KOPT-K1 (cell line): ENCODE data around the gene TMEM233.
A peak's percentile ranks its signal among the peaks of the same experiment; 100 is the strongest.

Experiments used
- H3K27ac ChIP-seq: fragments of 200-600 bp; sonication (generic); 2 replicates; pipeline ENCODE4 v1.5.1; 2016; ENCODE audit warnings: antibody characterized with exemption, mild to moderate bottlenecking, low read depth, low read length; ENCODE audit not compliant: poor library complexity, severe bottlenecking
- H3K36me3 ChIP-seq: fragments of 200-600 bp; sonication (generic); 2 replicates; pipeline ENCODE4 v1.5.1; 2017; ENCODE audit warnings: antibody characterized with exemption, mild to moderate bottlenecking, low read length, moderate library complexity; ENCODE audit not compliant: insufficient read depth
- H3K9me3 ChIP-seq: fragments of 200-600 bp; sonication (generic); 2 replicates; pipeline ENCODE4 v1.5.1; 2017; ENCODE audit warnings: antibody characterized with exemption, low read length, mild to moderate bottlenecking; ENCODE audit not compliant: insufficient read depth, poor library complexity, severe bottlenecking

The TMEM233 gene

DNA sequence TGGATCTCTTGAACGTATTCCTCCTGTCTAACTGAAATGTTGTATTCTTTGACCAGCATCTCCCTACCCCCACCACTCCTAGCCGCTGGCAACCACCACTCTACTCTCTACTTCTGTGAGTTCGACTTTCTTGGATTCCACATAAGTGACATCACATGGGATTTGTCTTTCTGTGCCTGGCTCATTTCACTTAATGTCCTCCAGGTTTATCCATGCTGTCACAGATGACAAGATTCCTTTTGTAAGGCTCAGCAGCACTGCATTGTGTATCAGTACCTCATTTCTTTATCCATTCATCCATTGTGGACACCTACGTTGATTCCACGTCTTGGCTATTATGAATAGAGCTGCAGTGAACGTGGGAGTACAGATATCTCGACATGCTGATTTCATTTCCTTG lies 84.9 kb downstream of the TMEM233 start:
- Histone ChIP-seq H3K9me3 (no peaks in the 10 kb centered on the region), H3K27ac (no peak overlapping the region), H3K36me3 (peaks cover 100% of the 10 kb centered on the region)

- Histone ChIP-seq H3K36me3 (peaks cover 100% of the 10 kb centered on the region), H3K9me3 (no peaks in the 10 kb centered on the region), H3K27ac (no peak overlapping the region)
These were observed 85.5 kb downstream of the TMEM233 start for GRCh38 chr12:119679081-119679480.

- H3K36me3 ChIP-seq = peaks cover 100% of the 10 kb centered on the region
- no peaks in the 10 kb centered on the region for H3K9me3 ChIP-seq
- no peak overlapping the region for H3K27ac ChIP-seq
These were observed 85.9 kb downstream of the TMEM233 start for GRCh38 chr12:119679490-119679889.

DNA sequence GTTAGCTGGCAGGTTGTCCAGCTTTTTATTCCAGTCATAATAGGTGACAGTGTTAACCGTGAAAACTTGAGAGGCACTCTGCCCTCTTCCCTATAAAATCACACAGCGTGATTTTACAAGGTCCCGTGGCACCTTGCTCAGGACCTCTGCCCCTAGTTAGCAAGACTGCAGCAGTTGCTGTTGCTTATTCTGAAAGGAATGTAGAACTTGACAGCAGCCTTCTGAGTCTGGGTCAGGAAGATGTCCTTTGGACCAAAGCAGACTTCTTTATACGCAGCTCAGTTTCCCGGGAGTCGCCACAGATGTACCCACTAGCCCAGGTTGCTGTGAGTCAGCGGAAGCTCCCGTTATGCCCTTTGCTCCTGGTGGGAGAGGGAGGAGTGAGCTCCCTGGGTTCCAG lies 87.5 kb downstream of the TMEM233 start:
- H3K27ac ChIP-seq = no peak overlapping the region
- H3K36me3 ChIP-seq = peaks cover 100% of the 10 kb centered on the region
- no peaks in the 10 kb centered on the region for H3K9me3 ChIP-seq

DNA sequence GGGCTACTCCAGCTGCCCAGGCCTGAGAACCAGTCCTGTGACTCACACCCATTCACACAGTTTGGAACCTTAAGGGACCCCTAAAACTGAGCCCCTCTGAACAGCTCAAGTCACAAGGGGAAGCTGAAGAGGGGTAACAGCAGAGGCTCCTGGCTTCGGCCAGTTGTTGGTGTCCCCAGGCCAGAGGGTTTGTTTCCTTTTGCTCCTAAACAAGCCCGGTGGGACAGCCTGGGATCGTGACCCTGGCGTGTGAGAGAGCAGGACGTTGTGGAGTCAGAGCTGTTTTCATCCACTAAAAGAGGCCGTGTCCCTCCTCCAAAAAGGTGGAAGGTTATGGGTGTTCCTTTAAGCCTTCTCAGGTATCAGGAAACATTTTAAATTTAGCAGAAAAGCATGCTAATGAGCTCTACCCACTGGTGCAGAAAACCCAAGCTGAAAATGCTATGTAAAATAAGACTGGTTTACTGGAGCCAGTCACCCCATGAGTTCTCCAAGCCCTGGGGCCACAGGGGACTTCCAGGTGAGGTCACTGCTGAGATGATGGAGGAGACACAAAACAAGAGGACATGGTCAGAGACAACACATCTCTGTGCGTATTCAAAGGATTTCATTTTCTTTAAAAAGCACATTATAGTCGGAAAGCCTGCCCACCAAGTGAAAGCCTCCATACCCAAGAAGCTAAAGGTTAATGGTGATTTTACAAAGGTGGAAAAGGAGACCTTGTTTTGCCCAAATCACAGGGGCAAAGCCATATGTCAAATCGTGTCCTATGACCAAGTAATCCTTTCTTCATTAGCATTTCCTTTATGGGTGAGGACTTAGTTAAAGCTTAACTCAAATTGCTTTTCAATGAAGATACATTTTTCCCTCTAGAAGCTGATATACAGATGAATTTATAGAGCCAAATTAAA lies 88.4 kb downstream of the TMEM233 start:
- H3K27ac ChIP-seq = peak overlapping the region; percentile 3
- no peaks in the 10 kb centered on the region for H3K9me3 ChIP-seq
- H3K36me3 ChIP-seq = peaks cover 100% of the 10 kb centered on the region

- peaks cover 100% of the 10 kb centered on the region for H3K36me3 ChIP-seq
- H3K9me3 ChIP-seq = no peaks in the 10 kb centered on the region
- H3K27ac ChIP-seq = peak overlapping the region; percentile 3
These were observed 89.2 kb downstream of the TMEM233 start for GRCh38 chr12:119682639-119683252.

DNA sequence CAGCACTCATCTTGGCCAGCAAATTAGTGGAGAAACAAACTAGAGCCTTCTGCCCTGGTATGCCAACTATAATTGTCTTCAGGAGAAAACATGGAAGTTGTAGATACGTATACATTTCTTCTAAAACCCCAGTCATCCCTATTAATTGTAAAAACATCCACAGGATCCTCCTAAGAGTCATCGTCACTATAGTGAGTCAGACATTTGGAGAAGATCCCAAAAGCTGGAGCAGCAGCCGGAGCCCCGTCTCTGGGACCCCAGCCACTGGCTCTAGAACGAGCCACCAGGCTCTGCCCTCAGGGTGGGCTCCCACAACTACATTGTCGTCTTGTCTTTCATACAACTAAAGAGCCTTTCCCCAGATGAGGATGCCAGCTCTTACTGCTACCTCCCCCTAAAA lies 89.8 kb downstream of the TMEM233 start:
- Histone ChIP-seq H3K9me3 (no peaks in the 10 kb centered on the region), H3K27ac (no peak overlapping the region), H3K36me3 (peaks cover 100% of the 10 kb centered on the region)

DNA sequence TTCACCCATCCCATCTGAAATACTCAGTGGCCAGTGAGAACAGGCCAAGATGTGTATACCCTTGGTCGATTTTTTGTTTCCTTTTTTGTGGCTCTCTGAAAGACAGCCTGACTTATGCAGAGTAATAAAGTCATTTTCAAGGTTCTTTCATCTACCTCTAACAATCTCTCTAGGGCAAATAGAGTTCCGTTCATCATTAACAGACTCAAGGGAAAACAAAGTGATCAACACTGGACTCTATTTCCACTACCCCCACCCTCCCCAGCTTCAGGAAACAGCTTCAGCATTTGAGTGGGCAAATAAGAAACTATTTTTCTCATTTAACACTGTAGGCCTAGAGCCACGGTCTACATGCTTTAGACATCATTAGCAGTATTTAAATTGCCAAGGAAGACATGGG lies 90.2 kb downstream of the TMEM233 start:
- Histone ChIP-seq H3K9me3 (no peaks in the 10 kb centered on the region), H3K36me3 (peaks cover 100% of the 10 kb centered on the region), H3K27ac (no peak overlapping the region)

GRCh38 chr12:119684711-119685369 lies 91.3 kb downstream of the TMEM233 start:
- Histone ChIP-seq H3K27ac (no peak overlapping the region), H3K36me3 (peaks cover 100% of the 10 kb centered on the region), H3K9me3 (no peaks in the 10 kb centered on the region)

GRCh38 chr12:119685375-119685774 lies 91.8 kb downstream of the TMEM233 start:
- Histone ChIP-seq H3K27ac (no peak overlapping the region), H3K36me3 (peaks cover 100% of the 10 kb centered on the region), H3K9me3 (no peaks in the 10 kb centered on the region)

DNA sequence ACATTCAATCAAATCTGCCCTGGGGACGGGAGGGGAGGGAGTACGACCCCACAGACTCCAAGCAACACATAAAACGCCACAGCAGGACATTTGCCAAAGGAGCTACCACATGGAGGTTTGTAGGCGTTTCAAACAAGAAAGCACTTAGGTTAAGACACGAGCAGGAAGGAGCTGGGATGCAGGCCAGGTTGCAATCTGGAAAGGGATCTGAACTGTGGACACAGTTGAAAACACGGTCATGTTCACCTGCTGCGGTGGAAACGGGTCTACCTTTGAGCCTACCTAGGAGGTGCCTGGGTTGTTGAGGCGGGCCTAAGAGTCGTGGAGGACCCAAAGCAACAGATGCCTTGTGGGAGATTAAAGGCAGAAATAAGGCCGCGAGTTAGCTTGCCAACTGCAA lies 92.8 kb downstream of the TMEM233 start:
- Histone ChIP-seq H3K9me3 (no peaks in the 10 kb centered on the region), H3K36me3 (peaks cover 100% of the 10 kb centered on the region), H3K27ac (no peak overlapping the region)

DNA sequence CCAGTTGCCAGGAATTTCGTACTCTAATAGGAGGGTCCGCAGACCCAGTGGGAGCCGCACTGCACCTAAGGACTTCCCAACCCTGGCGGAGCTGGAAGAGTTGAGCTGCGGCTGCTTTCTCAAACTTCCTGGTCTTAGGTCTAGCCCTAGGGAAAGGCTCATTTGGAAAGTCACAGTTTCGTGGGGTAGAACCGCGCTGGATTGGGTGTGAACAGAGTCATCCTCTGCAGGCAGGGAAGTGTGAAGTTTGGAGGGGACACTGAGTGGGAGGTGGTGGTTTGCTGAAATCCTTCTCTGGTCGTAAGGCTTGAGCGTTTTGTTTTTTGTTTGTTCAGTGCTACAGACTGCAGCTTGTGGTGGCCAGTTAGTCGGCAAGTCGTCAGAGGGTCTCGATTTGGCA lies 93.2 kb downstream of the TMEM233 start:
- no peaks in the 10 kb centered on the region for H3K9me3 ChIP-seq
- no peak overlapping the region for H3K27ac ChIP-seq
- H3K36me3 ChIP-seq = peaks cover 100% of the 10 kb centered on the region

GRCh38 chr12:119687406-119687805 lies 93.8 kb downstream of the TMEM233 start:
- Histone ChIP-seq H3K27ac (no peak overlapping the region), H3K9me3 (no peaks in the 10 kb centered on the region), H3K36me3 (peaks cover 100% of the 10 kb centered on the region)

- Histone ChIP-seq H3K27ac (no peak overlapping the region), H3K9me3 (no peaks in the 10 kb centered on the region), H3K36me3 (peaks cover 100% of the 10 kb centered on the region)
These were observed 94.3 kb downstream of the TMEM233 start for GRCh38 chr12:119687879-119688278.

GRCh38 chr12:119689935-119690500 lies 96.4 kb downstream of the TMEM233 start:
- Histone ChIP-seq H3K27ac (no peak overlapping the region), H3K9me3 (no peaks in the 10 kb centered on the region), H3K36me3 (peaks cover 99% of the 10 kb centered on the region)
